HepG2 (cell line): ENCODE measurements around the gene PLSCR5. TPM values are rescaled to one million over a fixed set of nuclear protein-coding genes. Genes with fewer than 3 reads are reported as not detected.

Source experiments
- ATAC-seq: fragments of 200-7000 bp; cut with Tn5 transposase; 3 replicates; pipeline ENCODE4 v1.9.1; 2020; ENCODE audit warnings: mild to moderate bottlenecking, moderate library complexity
- BruUV-seq: library from RNA; stranded (reverse); fragments of 400-500 nt; replicated peaks from 2 replicates; lab custom pipeline; 2021; lab: Mats Ljungman, UMichigan
- CTCF ChIA-PET: fragments of 300-600 bp; formaldehyde crosslinking; extraction: SDS; loops from one replicate; lab custom pipeline; 2021; ENCODE audit warnings: low total read pairs, inconsistent platforms, low intra/inter-chr PET ratio; lab: Yijun Ruan, JAX
- POLR2A ChIA-PET: fragments of 350-600 bp; sonication (Branson Sonifier 250); formaldehyde crosslinking; loops from one replicate; lab custom pipeline; 2020; ENCODE audit warnings: antibody characterized with exemption, inconsistent platforms; lab: Yijun Ruan, JAX
- DNase-seq: peaks from one replicate; pipeline ENCODE4 v3.0.0-alpha.2; 2015; ENCODE audit warnings: low spot score
- FAIRE-seq: peaks from 3 replicates; lab custom pipeline; 2011; peaks lifted over from hg19 to GRCh38; lab: Jason Lieb, UNC
- H2AFZ ChIP-seq: one replicate; pipeline ENCODE4 v1.6.1; 2011; ENCODE audit warnings: low read length, inconsistent platforms
- H3K27ac ChIP-seq: fragments of 300-600 bp; 3 replicates; pipeline ENCODE4 v1.8.0; 2011; ENCODE audit warnings: mixed run types, mild to moderate bottlenecking, mixed read lengths, low read length, inconsistent platforms; ENCODE audit not compliant: insufficient read depth; ENCODE audit errors: extremely low read length
- H3K27me3 ChIP-seq, 2 experiments: fragments of 200-600 bp in 1 of 2; 2 replicates in 1 of 2; 3 replicates in 1 of 2; pipeline versions ENCODE4 v1.6.0 to v1.8.0; 2011; ENCODE audit warnings: low read length in 2 of 2, mild to moderate bottlenecking in 2 of 2, moderate library complexity in 2 of 2, inconsistent platforms in 1 of 2; ENCODE audit not compliant: insufficient read depth in 2 of 2, control insufficient read depth in 1 of 2
- H3K36me3 ChIP-seq, 2 experiments: fragments of 200-600 bp in 1 of 2; replicated peaks in 1 of 2; 2 replicates in 1 of 2; 3 replicates in 1 of 2; pipeline versions ENCODE4 v1.5.1 to v1.8.0; 2011; ENCODE audit warnings: low read length in 2 of 2, inconsistent platforms in 1 of 2; ENCODE audit not compliant: insufficient read depth in 2 of 2, control insufficient read depth in 1 of 2
- H3K4me1 ChIP-seq: 2 replicates; pipeline ENCODE4 v1.5.1; 2012; ENCODE audit warnings: low read length, inconsistent platforms; ENCODE audit not compliant: insufficient read depth
- H3K4me2 ChIP-seq: 2 replicates; pipeline ENCODE4 v1.6.0; 2011; ENCODE audit warnings: low read depth, low read length, inconsistent platforms
- H3K4me3 ChIP-seq, 3 experiments: fragments of 200-600 bp in 1 of 3; sonication (generic), shearing (Covaris generic) in 1 of 3; replicated peaks in 1 of 3; 2 replicates each; pipeline ENCODE4 v1.5.1; 2011 to 2016; ENCODE audit warnings: low read length in 3 of 3, inconsistent platforms in 2 of 3, low read depth in 2 of 3, mild to moderate bottlenecking in 2 of 3, control low read depth in 1 of 3, mixed read lengths in 1 of 3; ENCODE audit not compliant: insufficient read depth in 1 of 3
- H3K79me2 ChIP-seq: one replicate; pipeline ENCODE4 v1.6.1; 2011; ENCODE audit warnings: low read length, inconsistent platforms; ENCODE audit not compliant: insufficient read depth
- H3K9ac ChIP-seq: 2 replicates; pipeline ENCODE4 v1.6.0; 2011; ENCODE audit warnings: mild to moderate bottlenecking, low read depth, low read length, inconsistent platforms; ENCODE audit not compliant: insufficient read depth
- H3K9me3 ChIP-seq: 2 replicates; pipeline ENCODE4 v1.5.1; 2012; ENCODE audit warnings: mild to moderate bottlenecking, low read length
- H4K20me1 ChIP-seq: 2 replicates; pipeline ENCODE4 v1.6.0; 2011; ENCODE audit warnings: inconsistent platforms, mild to moderate bottlenecking, low read length, moderate library complexity; ENCODE audit not compliant: insufficient read depth
- DNMT3B ChIP-seq: conservative IDR thresholded peaks from 2 replicates; pipeline ENCODE4 v1.6.1; 2016; ENCODE audit warnings: missing biosample characterization, control low read depth
- FOXC1 ChIP-seq: sonication (generic); formaldehyde crosslinking; IDR thresholded peaks from 2 replicates; pipeline ENCODE4 v1.8.0; 2022; ENCODE audit warnings: mild to moderate bottlenecking, missing genetic modification reagents, borderline replicate concordance
- GRHL1 ChIP-seq: sonication (generic); formaldehyde crosslinking; conservative IDR thresholded peaks from 2 replicates; pipeline ENCODE4 v1.8.0; 2022; ENCODE audit warnings: missing genetic modification reagents
- MYC ChIP-seq: sonication (generic); formaldehyde crosslinking; IDR thresholded peaks from 2 replicates; pipeline ENCODE4 v1.9.0; 2021; ENCODE audit warnings: missing genetic modification reagents, borderline replicate concordance
- NCOR1 ChIP-seq: fragments of 200-600 bp; sonication (generic); IDR thresholded peaks from 2 replicates; pipeline ENCODE4 v1.7.0; 2017; ENCODE audit warnings: antibody characterized with exemption, low read length, borderline replicate concordance
- NFATC3 ChIP-seq: sonication (generic); formaldehyde crosslinking; IDR thresholded peaks from 2 replicates; pipeline ENCODE4 v1.5.1; 2020; ENCODE audit warnings: mild to moderate bottlenecking, missing genetic modification reagents
- SALL1 ChIP-seq: sonication (generic); formaldehyde crosslinking; IDR thresholded peaks from 2 replicates; pipeline ENCODE4 v1.8.0; 2022; ENCODE audit warnings: mild to moderate bottlenecking, missing genetic modification reagents
- YEATS4 ChIP-seq: sonication (generic); formaldehyde crosslinking; IDR thresholded peaks from 2 replicates; pipeline ENCODE4 v1.4.0; 2020; ENCODE audit warnings: missing genetic modification reagents, borderline replicate concordance
- WGBS: methylation state at CpG from one replicate; pipeline ENCODE4 v1.1.6; 2017; ENCODE audit warnings: low lambda C conversion rate; 5-methylcytosine and 5-hydroxymethylcytosine counted together
- in situ Hi-C: cut with HindIII; loops from 2 replicates; pipeline ENCODE4 v1.10.0; 2017; ENCODE audit warnings: low pct_unique_long_range_greater_than_20kb; ENCODE audit not compliant: extremely low pct_ligation_motif_present
- intact Hi-C: fragments of 100-400 bp; cut with micrococcal nuclease; formaldehyde crosslinking; loops from one replicate; pipeline ENCODE4 v1.10.0; 2022; ENCODE audit not compliant: unreplicated experiment
- polyA plus RNA-seq, 8 experiments: library from polyadenylated mRNA; depleted of rRNA in 3 of 8; stranded (reverse) in 7 of 8; unstranded in 1 of 8; fragments of >200 nt; fragmentation: Illumina TruSeq in 4 of 8; extraction: Trizol in 4 of 8; gene quantifications; 2 replicates each; pipeline versions ENCODE4 v1.2.1 to v1.2.3, GENCODE V29; 2011 to 2016; ENCODE audit warnings: low read depth in 4 of 8, missing spikeins in 1 of 8, mixed read lengths in 1 of 8; ENCODE audit not compliant: insufficient read depth in 1 of 8
- total RNA-seq, 5 experiments: library from RNA; depleted of rRNA; stranded (reverse); fragments of >200 nt; fragmentation: Illumina TruSeq; extraction: Trizol; gene quantifications; 2 replicates each; pipeline ENCODE4 v1.2.3, GENCODE V29; 2016; ENCODE audit warnings: low read depth in 1 of 5

Gene PLSCR5
- total and polyA plus RNA-seq, 2 of the 13 experiments (the other 11 are each of a cell fraction or from before 2014, with no cell fraction given): 0.50 TPM; not detected in 1

DNA sequence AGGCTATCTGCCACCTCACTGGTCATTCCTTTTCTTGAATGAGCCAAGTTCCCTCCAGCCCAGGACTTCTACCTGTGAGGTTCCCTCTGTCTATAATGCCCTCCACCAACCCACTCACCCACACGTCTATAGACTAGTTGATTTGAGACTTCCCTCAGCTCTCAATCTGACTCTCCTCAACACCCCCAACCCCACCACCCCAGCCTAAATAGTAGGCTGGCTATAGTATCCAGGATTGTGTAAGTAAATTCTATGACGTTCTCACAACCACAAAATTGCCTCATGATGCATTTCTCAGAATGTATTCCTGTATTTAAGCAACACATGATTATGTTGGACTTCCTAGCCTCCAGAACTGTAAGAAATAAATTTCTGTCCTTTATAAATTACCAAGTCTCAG is 63.0 kb downstream of the PLSCR5 start:
- ATAC-seq: no peak
- H3K27ac ChIP-seq: no peak overlapping the region
- CTCF ChIA-PET: no interaction called here
- peaks cover 54% of the 10 kb centered on the region for H3K79me2 ChIP-seq
- POLR2A ChIA-PET: no interaction called here
- DNase-seq: no peak
- H3K36me3 ChIP-seq: 0 out of 5 replicates have a peak, but pooled peaks cover 0 to 3% of the 10 kb centered on the region in 2 experiments
- H3K4me3 ChIP-seq: peak overlapping the region; percentile 17 to 89 (median 20); a peak in 4 of 6 replicates
- TF ChIP-seq YEATS4 (no peak), NCOR1 (no peak), DNMT3B (no peak), NFATC3 (CRISPR knock-in tag) (no peak), SALL1 (CRISPR knock-in tag) (no peak), GRHL1 (CRISPR knock-in tag) (no peak), MYC (CRISPR knock-in tag) (no peak), FOXC1 (no peak)
- in situ Hi-C loops: no loop called here
- no peaks in the 10 kb centered on the region for H4K20me1 ChIP-seq
- H3K9ac ChIP-seq: no peak overlapping the region
- H3K4me1 ChIP-seq: peaks cover 74% of the 10 kb centered on the region
- no peak overlapping the region for H2AFZ ChIP-seq
- H3K27me3 ChIP-seq: no peaks in the 10 kb centered on the region
- no peaks in the 10 kb centered on the region for H3K9me3 ChIP-seq
- peak overlapping the region; percentile 64 for H3K4me2 ChIP-seq
- no TSS peak for BruUV-seq
- intact Hi-C loops: loop anchor here (5.0 kb wide), 1 partner anchor 40 kb away; no protein-coding TSS in a partner anchor
- 81% methylated on average over 2 of the region's 2 CpGs for WGBS
- FAIRE-seq: no peak
